ENCODE results near the gene DNLZ.
"Not testable (repeated sequence)": the region's sequence is repeated elsewhere in the genome, so short reads cannot be mapped to it uniquely, and the experiment has no call there.

DNA sequence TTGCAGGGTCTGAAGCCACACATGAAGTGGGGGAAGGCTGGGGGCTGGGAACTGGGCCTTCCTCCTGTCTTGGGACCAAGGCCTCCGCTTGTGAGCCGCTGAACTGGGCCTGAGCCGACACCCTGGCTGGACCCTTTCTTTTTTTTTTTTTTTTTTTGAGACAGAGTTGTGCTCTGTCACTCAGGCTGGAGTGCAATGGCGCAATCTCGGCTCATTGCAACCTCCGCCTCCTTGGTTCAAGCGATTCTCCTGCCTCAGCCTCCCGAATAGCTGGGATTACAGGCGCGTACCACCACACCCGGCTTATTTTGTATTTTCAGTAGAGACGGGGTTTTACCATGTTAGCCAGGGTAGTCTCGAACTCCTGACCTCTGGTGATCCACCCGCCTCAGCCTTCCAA is 44.3 kb downstream of the DNLZ start:
- not testable (repeated sequence) for TF ChIP-seq ZNF174 (tag by site-specific recombination; IDR thresholded peaks at IDR 0.05); ZEB2 (tag by site-specific recombination; IDR thresholded peaks at IDR 0.05); ZNF274 (IDR thresholded peaks at IDR 0.05; ENCODE audit: low read length); ZNF274 (tag by site-specific recombination; IDR thresholded peaks at IDR 0.05; ENCODE audit: borderline replicate concordance); ZSCAN5A (tag by site-specific recombination; IDR thresholded peaks at IDR 0.05); ZNF654 (tag by site-specific recombination; IDR thresholded peaks at IDR 0.05; ENCODE audit: low read depth); KLF16 (tag by site-specific recombination; IDR thresholded peaks at IDR 0.05); REST (tag by site-specific recombination; IDR thresholded peaks at IDR 0.05)
- TF ChIP-seq, protein P1, sequence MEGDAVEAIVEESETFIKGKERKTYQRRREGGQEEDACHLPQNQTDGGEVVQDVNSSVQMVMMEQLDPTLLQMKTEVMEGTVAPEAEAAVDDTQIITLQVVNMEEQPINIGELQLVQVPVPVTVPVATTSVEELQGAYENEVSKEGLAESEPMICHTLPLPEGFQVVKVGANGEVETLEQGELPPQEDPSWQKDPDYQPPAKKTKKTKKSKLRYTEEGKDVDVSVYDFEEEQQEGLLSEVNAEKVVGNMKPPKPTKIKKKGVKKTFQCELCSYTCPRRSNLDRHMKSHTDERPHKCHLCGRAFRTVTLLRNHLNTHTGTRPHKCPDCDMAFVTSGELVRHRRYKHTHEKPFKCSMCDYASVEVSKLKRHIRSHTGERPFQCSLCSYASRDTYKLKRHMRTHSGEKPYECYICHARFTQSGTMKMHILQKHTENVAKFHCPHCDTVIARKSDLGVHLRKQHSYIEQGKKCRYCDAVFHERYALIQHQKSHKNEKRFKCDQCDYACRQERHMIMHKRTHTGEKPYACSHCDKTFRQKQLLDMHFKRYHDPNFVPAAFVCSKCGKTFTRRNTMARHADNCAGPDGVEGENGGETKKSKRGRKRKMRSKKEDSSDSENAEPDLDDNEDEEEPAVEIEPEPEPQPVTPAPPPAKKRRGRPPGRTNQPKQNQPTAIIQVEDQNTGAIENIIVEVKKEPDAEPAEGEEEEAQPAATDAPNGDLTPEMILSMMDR (tag by site-specific recombination; IDR thresholded peaks at IDR 0.05) = not testable (repeated sequence)
